Stimulated activated CD8-positive, alpha-beta memory T cell treated with anti-CD3 and anti-CD28 coated beads, Interleukin-2, amount 100 ng/mL, for 48 hours (primary cell): Measurements from ENCODE around the gene MPL.

Experiments
- DNase-seq, 2 donors: peaks; one replicate each; pipeline ENCODE4 v3.0.0-alpha.2; 2020; ENCODE audit warnings: low read depth in 2 of 2

MPL gene

GRCh38 chr1:43337588-43337987 is at the start of gene MPL:
Gene MPL, plus strand, starts transcription at chr1:43337818. Its CDS starts 31 bp downstream, at chr1:43337849.
- no peak for DNase-seq

- no peak for DNase-seq
Observed at GRCh38 chr1:43288058-43288784, 49.4 kb upstream of the MPL start.

GRCh38 chr1:43288785-43289706 is 48.6 kb upstream of the MPL start:
- DNase-seq, result no peak

GRCh38 chr1:43292216-43292615 is 45.4 kb upstream of the MPL start:
- DNase-seq, result no peak

- no peak for DNase-seq
Observed at GRCh38 chr1:43292679-43293078, 44.9 kb upstream of the MPL start.

- DNase-seq, result no peak
Observed at GRCh38 chr1:43293176-43293575, 44.4 kb upstream of the MPL start.

GRCh38 chr1:43293896-43294760 is 43.5 kb upstream of the MPL start:
- no peak for DNase-seq

GRCh38 chr1:43294761-43295160 is 42.9 kb upstream of the MPL start:
- no peak for DNase-seq

GRCh38 chr1:43296207-43296606 is 41.4 kb upstream of the MPL start:
- no peak for DNase-seq

GRCh38 chr1:43298055-43298454 is 39.6 kb upstream of the MPL start:
- DNase-seq, result no peak

- no peak for DNase-seq
Observed at GRCh38 chr1:43299101-43299500, 38.5 kb upstream of the MPL start.

- no peak for DNase-seq
Observed at GRCh38 chr1:43300378-43301094, 37.1 kb upstream of the MPL start, which contains the start of gene TIE1. Gene TIE1, plus strand, starts transcription at chr1:43300982. Its CDS starts 90 bp downstream, at chr1:43301072.

- no peak for DNase-seq
Observed at GRCh38 chr1:43302201-43302600, 35.4 kb upstream of the MPL start.

- DNase-seq, result no peak
Observed at GRCh38 chr1:43302721-43303470, 34.7 kb upstream of the MPL start.

GRCh38 chr1:43303471-43304313 is 33.9 kb upstream of the MPL start:
- no peak for DNase-seq

- DNase-seq, result no peak
Observed at GRCh38 chr1:43304314-43304681, 33.3 kb upstream of the MPL start.

- DNase-seq, result no peak
Observed at GRCh38 chr1:43304771-43305300, 32.8 kb upstream of the MPL start.

GRCh38 chr1:43305461-43305860 is 32.2 kb upstream of the MPL start:
- no peak for DNase-seq

GRCh38 chr1:43305926-43306687 is 31.5 kb upstream of the MPL start:
- no peak for DNase-seq
